ENCODE results near the gene ABTB2. TPM values are rescaled to one million over a fixed set of nuclear protein-coding genes. Genes with fewer than 3 reads are reported as not detected.

The ABTB2 gene
- total and polyA plus RNA-seq, 2 of the 8 experiments (the other 6 are each of a cell fraction or from before 2014, with no cell fraction given) = 7.7 to 10.2 TPM

DNA sequence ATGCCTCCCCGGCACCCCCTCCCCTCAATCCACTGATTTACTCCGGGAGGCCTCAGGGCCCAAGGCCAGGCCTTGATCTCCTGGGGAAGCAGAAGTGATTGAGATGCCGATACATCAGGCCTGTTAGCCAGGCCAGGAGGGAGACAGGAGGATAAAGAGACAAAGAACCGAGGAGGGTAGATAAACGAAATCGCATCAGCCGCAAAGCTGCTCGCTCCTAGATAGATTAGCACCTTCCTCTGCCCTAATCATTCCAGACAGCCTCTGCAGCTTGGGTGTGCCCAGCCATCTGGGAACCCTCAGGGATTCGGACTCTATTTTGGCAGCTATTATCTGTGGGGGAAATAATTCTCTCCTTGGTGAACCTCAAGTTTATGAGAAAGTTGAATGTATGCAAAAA, 121.2 kb downstream of the ABTB2 start (continued):
- TF ChIP-seq CTCF (IDR thresholded peaks at IDR 0.05; ENCODE audit: control extremely low read depth in 1 of 3, insufficient read depth in 1 of 3, low read depth in 1 of 3, low read length in 3 of 3) = no peak
- no peak for TF ChIP-seq GABPA (IDR thresholded peaks at IDR 0.05; ENCODE audit: borderline replicate concordance, insufficient read depth, low read length)
